Breast epithelium (tissue), 4 donors: ENCODE data around the gene HPD. TPM values are rescaled to one million over a fixed set of nuclear protein-coding genes. Genes with fewer than 3 reads are reported as not detected.
A peak's percentile ranks its signal among the peaks of the same experiment; 100 is the strongest.

Experiments used
- DNase-seq, 2 donors: peaks; one replicate each; pipeline ENCODE4 v3.0.0-alpha.2; 2019; ENCODE audit warnings: low spot score in 2 of 2
- H3K27ac ChIP-seq, 2 donors: fragments of 200-600 bp; sonication (generic) in 1 of 2; one replicate each; pipeline ENCODE4 v1.5.1; 2016 to 2019; ENCODE audit warnings: mild to moderate bottlenecking in 1 of 2
- H3K27me3 ChIP-seq, 2 donors: fragments of 200-600 bp; sonication (generic) in 1 of 2; one replicate each; pipeline versions ENCODE4 v1.5.1 to v1.6.0; 2017 to 2019; ENCODE audit warnings: control low read depth in 1 of 2, mild to moderate bottlenecking in 1 of 2
- H3K36me3 ChIP-seq: fragments of 200-600 bp; one replicate; pipeline ENCODE4 v1.5.1; 2019
- H3K4me1 ChIP-seq, 2 donors: fragments of 200-600 bp; sonication (generic); one replicate each; pipeline ENCODE4 v1.5.1; 2016 to 2019; ENCODE audit warnings: control low read depth in 1 of 2
- H3K4me3 ChIP-seq, 3 donors: fragments of 200-600 bp; sonication (generic); 1 replicate in 2 of 3; 2 replicates in 1 of 3; pipeline ENCODE4 v1.5.1; 2016 to 2019; ENCODE audit warnings: mild to moderate bottlenecking in 3 of 3, moderate library complexity in 2 of 3
- H3K9me3 ChIP-seq, 2 donors: fragments of 200-600 bp; sonication (generic) in 1 of 2; one replicate each; pipeline ENCODE4 v1.5.1; 2016 to 2019; ENCODE audit warnings: control low read depth in 1 of 2
- CTCF ChIP-seq, 3 donors: fragments of 450-650 bp; IDR thresholded peaks; one replicate each; pipeline ENCODE4 v1.5.1; 2016 to 2017; ENCODE audit warnings: antibody characterized with exemption in 3 of 3, mild to moderate bottlenecking in 3 of 3, moderate library complexity in 3 of 3
- POLR2A ChIP-seq: fragments of 450-650 bp; IDR thresholded peaks from one replicate; pipeline ENCODE4 v1.6.1; 2016; ENCODE audit warnings: antibody characterized with exemption, mild to moderate bottlenecking, moderate library complexity
- POLR2AphosphoS5 ChIP-seq, 3 donors: sonication (generic); formaldehyde crosslinking; IDR thresholded peaks; one replicate each; pipeline ENCODE4 v1.6.1; 2017; ENCODE audit warnings: antibody characterized with exemption in 3 of 3
- intact Hi-C: fragments of 100-400 bp; cut with DNase I; formaldehyde crosslinking; loops from one replicate; pipeline ENCODE4 v1.15.1; 2023; ENCODE audit warnings: low total_unique reads
- total RNA-seq, 3 donors: library from RNA; depleted of rRNA; stranded (reverse); fragments of >200 nt; gene quantifications; one replicate each; pipeline ENCODE4 v1.1.0, GENCODE V29; 2016

Gene HPD
- 1 to 10 TPM in 1 of 3 donors, under 1 TPM in 1, not detected in 1; 0.64 to 1.6 TPM for total RNA-seq

- Histone ChIP-seq H3K27ac (peak within 1 kb of the TSS; percentile 82 to 88), H3K4me3 (no peak within 1 kb of the TSS), H3K27me3 (no peaks in the 10 kb centered on the region), H3K4me1 (peaks cover 0 to 5% of the 10 kb centered on the region in 2 donors), H3K9me3 (no peaks in the 10 kb centered on the region), H3K36me3 (no peaks in the 10 kb centered on the region)
- intact Hi-C loops: no loop called here
- TF ChIP-seq POLR2AphosphoS5 (IDR thresholded peaks at IDR 0.05): peak in 2 of 3 donors; percentile 29 to 60
- no peak for TF ChIP-seq CTCF (IDR thresholded peaks at IDR 0.05)
- peak in 1 of 2 donors; percentile 68 for DNase-seq
Measured at GRCh38 chr12:121858662-121859572, at the start of gene HPD. TSS of gene HPD (minus strand) at chr12:121858859. CDS start at chr12:121858823, 36 bp downstream.

- H3K27me3 ChIP-seq: no peaks in the 10 kb centered on the region
Measured at GRCh38 chr12:121905746-121906145, 47.1 kb upstream of the HPD start.

GRCh38 chr12:121903202-121903601 lies 44.5 kb upstream of the HPD start:
- intact Hi-C loops: no loop called here
- H3K36me3 ChIP-seq: peaks cover 10% of the 10 kb centered on the region

More at GRCh38 chr12:121905746-121906145, 47.1 kb upstream of the HPD start:
- no peak for DNase-seq
- H3K4me1 ChIP-seq: no peaks in the 10 kb centered on the region
- H3K4me3 ChIP-seq: no peak overlapping the region
- TF ChIP-seq CTCF (IDR thresholded peaks at IDR 0.05): no peak
- no peak for TF ChIP-seq POLR2A
- TF ChIP-seq POLR2AphosphoS5 (IDR thresholded peaks at IDR 0.05): no peak
- H3K36me3 ChIP-seq: no peaks in the 10 kb centered on the region
- no peak overlapping the region for H3K27ac ChIP-seq
- intact Hi-C loops: no loop called here
- no peaks in the 10 kb centered on the region for H3K9me3 ChIP-seq

GRCh38 chr12:121899590-121899989 lies 40.9 kb upstream of the HPD start:
- intact Hi-C loops: no loop called here
- H3K27me3 ChIP-seq: no peaks in the 10 kb centered on the region
- no peaks in the 10 kb centered on the region for H3K4me1 ChIP-seq
- H3K36me3 ChIP-seq: peaks cover 10% of the 10 kb centered on the region
- H3K9me3 ChIP-seq: no peaks in the 10 kb centered on the region
- no peak overlapping the region for H3K4me3 ChIP-seq
- no peak for DNase-seq
- no peak overlapping the region for H3K27ac ChIP-seq
- TF ChIP-seq CTCF (IDR thresholded peaks at IDR 0.05) (no peak), POLR2A (no peak), POLR2AphosphoS5 (IDR thresholded peaks at IDR 0.05) (no peak)

More at GRCh38 chr12:121903202-121903601, 44.5 kb upstream of the HPD start:
- Histone ChIP-seq H3K4me3 (no peak overlapping the region), H3K27me3 (no peaks in the 10 kb centered on the region), H3K4me1 (no peaks in the 10 kb centered on the region), H3K9me3 (no peaks in the 10 kb centered on the region), H3K27ac (no peak overlapping the region)
- no peak for DNase-seq
- TF ChIP-seq CTCF (IDR thresholded peaks at IDR 0.05) (no peak), POLR2AphosphoS5 (IDR thresholded peaks at IDR 0.05) (no peak), POLR2A (no peak)

- intact Hi-C loops: no loop called here
- DNase-seq: no peak
- H3K36me3 ChIP-seq: peaks cover 10% of the 10 kb centered on the region
Measured at GRCh38 chr12:121898287-121898686, 39.6 kb upstream of the HPD start.

More at GRCh38 chr12:121898287-121898686, 39.6 kb upstream of the HPD start:
- H3K27ac ChIP-seq: no peak overlapping the region
- no peak overlapping the region for H3K4me3 ChIP-seq
- no peaks in the 10 kb centered on the region for H3K27me3 ChIP-seq
- no peaks in the 10 kb centered on the region for H3K9me3 ChIP-seq
- H3K4me1 ChIP-seq: peaks cover 0 to 5% of the 10 kb centered on the region in 2 donors
- TF ChIP-seq POLR2AphosphoS5 (IDR thresholded peaks at IDR 0.05) (no peak), CTCF (IDR thresholded peaks at IDR 0.05) (no peak), POLR2A (no peak)
